ENCODE data around the gene SYNJ2. TPM values are rescaled to one million over a fixed set of nuclear protein-coding genes. Genes with fewer than 3 reads are reported as not detected.
A peak's percentile ranks its signal among the peaks of the same experiment; 100 is the strongest.

Gene SYNJ2
- total RNA-seq, 1 experiment from 2014 or later, result 24.5 TPM

- no CpG with 5 or more reads among the region's 15 CpGs for WGBS (ENCODE audit: extremely low coverage, insufficient read length, low lambda C conversion rate)
- H3K4me2 ChIP-seq (ENCODE audit: insufficient read depth, insufficient read length, low read length), result no peak overlapping the region
- DNase-seq, result no peak
Measured at GRCh38 chr6:157943964-157944283, 37.7 kb upstream of the SYNJ2 start.

More at GRCh38 chr6:157943964-157944283, 37.7 kb upstream of the SYNJ2 start:
- H3K56ac ChIP-seq (ENCODE audit: insufficient read length, low read depth, low read length), result no peak overlapping the region
- H3K18ac ChIP-seq (ENCODE audit: insufficient read length, low read depth, low read length), result no peak overlapping the region
- no peak overlapping the region for H2BK120ac ChIP-seq (ENCODE audit: low read depth, low read length, poor library complexity, severe bottlenecking)
- H4K5ac ChIP-seq (ENCODE audit: insufficient read length, low read depth, low read length), result no peak overlapping the region
- H4K8ac ChIP-seq (replicated peaks; ENCODE audit: insufficient read length, low read depth, low read length), result no peak overlapping the region
- no peak overlapping the region for H2BK20ac ChIP-seq (ENCODE audit: low read depth, low read length, poor library complexity, severe bottlenecking)
- no peaks in the 10 kb centered on the region for H4K20me1 ChIP-seq (ENCODE audit: control insufficient read depth, insufficient read depth, insufficient read length)
- H3K27ac ChIP-seq (ENCODE audit: insufficient read length, low read depth, low read length), result no peak overlapping the region
- H3T11ph ChIP-seq (ENCODE audit: low read length), result no peak overlapping the region
- no peaks in the 10 kb centered on the region for H3K27me3 Mint-ChIP-seq (ENCODE audit: low read depth)
- no peak overlapping the region for H2BK5ac ChIP-seq (ENCODE audit: insufficient read length, low read length)
- no peaks in the 10 kb centered on the region for H3K4me1 ChIP-seq (ENCODE audit: insufficient read depth, low read length)
- no peak overlapping the region for H3K14ac ChIP-seq (ENCODE audit: insufficient read depth, low read length)
- H3K79me2 ChIP-seq (ENCODE audit: insufficient read depth, low read length), result no peaks in the 10 kb centered on the region
- H2AK5ac ChIP-seq (ENCODE audit: insufficient read length, low read length), result no peak overlapping the region
- H3K4me3 Mint-ChIP-seq, result no peak overlapping the region
- no peak for TF ChIP-seq CTCF (conservative IDR thresholded peaks at IDR 0.05)
- H3K4me1 Mint-ChIP-seq, result no peaks in the 10 kb centered on the region
- H2AFZ ChIP-seq (ENCODE audit: low read length), result no peak overlapping the region
- H2BK15ac ChIP-seq (ENCODE audit: low read depth, low read length), result no peak overlapping the region
- H3K79me1 ChIP-seq (ENCODE audit: insufficient read depth, low read depth, low read length, poor library complexity, severe bottlenecking), result no peaks in the 10 kb centered on the region
- no peak overlapping the region for H3K9ac ChIP-seq (ENCODE audit: extremely low read depth, insufficient read length, low read length)
- no peak overlapping the region for H4K91ac ChIP-seq (ENCODE audit: insufficient read length, low read depth, low read length)
- no peak overlapping the region for H2BK12ac ChIP-seq (ENCODE audit: insufficient read length, low read depth, low read length)
- H3K9me3 Mint-ChIP-seq, result no peaks in the 10 kb centered on the region; a peak in 1 of 5 replicates
- no peaks in the 10 kb centered on the region for H3K9me3 ChIP-seq (ENCODE audit: control insufficient read depth, low read depth, low read length)
- no peak overlapping the region for H3K23ac ChIP-seq (ENCODE audit: insufficient read length, low read depth, low read length)
- H3K27ac Mint-ChIP-seq, result 0 out of 7 replicates have a peak overlapping the region, but pooled peaks of 1 of the 3 experiments have one; percentile 21
- H3K36me3 Mint-ChIP-seq (ENCODE audit: insufficient read depth in 1 of 3, low read depth in 3 of 3), result peaks cover 16 to 66% (median 47%) of the 10 kb centered on the region in 3 experiments
- no peaks in the 10 kb centered on the region for H3K23me2 ChIP-seq (ENCODE audit: insufficient read length, low read depth, low read length, poor library complexity, severe bottlenecking)
- H3K27me3 ChIP-seq (ENCODE audit: insufficient read depth, low read length), result no peaks in the 10 kb centered on the region
- H3K4ac ChIP-seq (ENCODE audit: low read depth, low read length), result no peak overlapping the region
